ENCODE measurements around the gene PLXDC2.

Gene PLXDC2

GRCh38 chr10:19915816-19916215 lies 99.6 kb downstream of the PLXDC2 start:
- no peak for DNase-seq

DNA sequence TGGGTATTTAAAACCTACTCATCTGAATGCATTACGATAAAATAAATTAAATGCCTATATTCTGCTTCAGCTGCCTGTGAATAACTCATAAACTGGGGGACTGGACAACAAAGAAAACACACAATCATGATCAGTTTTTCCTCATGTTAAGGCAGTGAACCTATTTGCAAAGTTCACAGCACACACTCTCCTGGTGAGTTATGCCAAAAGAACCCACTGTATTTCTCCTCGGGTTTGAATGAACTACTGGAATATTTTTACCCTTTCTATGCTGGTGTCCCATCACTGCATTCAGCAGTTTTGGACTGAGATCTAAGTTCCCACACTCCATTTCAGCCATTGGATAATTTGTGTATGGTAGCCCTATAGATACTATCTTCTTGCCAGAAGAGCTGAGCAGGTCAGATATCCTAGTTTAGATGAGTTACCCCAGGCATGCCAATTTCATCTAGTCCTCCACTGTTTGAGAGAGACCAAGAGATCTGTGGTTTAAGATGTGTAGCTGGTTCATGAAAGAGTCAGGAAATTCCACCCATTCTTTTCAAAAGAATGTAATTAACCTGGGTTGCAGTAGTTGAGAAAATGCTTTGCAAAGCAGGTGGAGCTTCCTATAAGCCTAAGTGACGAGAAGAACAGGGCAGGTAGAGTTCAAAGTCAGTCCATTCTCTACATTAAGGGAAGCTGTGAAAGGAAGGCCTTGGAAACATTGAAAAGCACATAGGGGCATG lies 101.7 kb downstream of the PLXDC2 start:
- DNase-seq = no peak

DNA sequence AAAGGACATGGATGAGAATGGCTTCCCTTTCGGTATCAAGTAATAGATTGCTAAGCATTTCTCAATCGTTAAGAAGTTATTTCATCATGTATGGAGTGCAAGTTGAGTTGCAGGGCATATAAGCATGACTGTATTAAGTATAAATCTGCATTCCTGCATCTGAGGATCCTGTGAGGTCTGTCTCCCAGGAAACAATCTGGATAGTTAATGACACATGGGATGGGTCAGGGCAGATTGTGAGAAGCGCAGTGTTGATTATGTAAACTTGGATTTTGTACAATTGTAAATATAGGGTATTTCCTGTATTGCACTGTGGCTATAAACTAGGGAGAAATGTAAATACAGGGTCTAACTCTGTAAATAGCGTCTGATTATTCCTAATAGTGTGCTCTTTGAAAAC lies 102.6 kb downstream of the PLXDC2 start:
- DNase-seq = no peak

- DNase-seq = no peak
These were observed 103.4 kb downstream of the PLXDC2 start for GRCh38 chr10:19919671-19920070.

DNA sequence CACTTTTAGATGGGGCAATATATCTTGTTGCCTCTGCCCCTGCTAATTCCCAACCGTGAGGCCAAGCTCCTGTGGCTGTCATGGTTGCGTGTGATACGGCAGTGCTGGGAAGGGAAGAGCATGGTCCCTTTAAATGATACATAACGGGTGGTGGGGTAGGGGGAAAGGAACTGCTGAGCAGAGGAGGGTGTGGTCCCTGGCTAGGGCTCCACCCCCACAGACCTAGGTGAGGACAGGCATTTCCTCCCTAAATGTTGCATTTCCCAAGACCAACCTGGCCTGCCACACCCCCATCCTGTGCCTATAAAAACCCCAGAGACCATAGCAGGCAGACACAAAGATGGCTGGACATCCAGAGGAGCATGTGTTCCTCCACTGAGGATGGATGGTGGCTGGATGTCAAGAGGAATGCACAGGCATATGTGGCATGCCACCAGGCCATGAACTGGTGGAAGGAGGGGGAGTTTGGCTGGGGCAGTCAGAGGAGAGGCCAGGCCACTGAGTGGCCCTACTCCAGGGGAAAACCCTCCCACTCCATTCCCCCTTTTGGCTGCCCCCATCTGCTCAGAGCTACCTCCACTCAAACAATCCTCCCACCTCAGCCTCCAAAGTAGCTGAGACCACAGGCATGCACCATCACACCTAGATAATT lies 104.0 kb downstream of the PLXDC2 start:
- no peak for DNase-seq

GRCh38 chr10:19921300-19922140 lies 105.3 kb downstream of the PLXDC2 start:
- DNase-seq = no peak

DNA sequence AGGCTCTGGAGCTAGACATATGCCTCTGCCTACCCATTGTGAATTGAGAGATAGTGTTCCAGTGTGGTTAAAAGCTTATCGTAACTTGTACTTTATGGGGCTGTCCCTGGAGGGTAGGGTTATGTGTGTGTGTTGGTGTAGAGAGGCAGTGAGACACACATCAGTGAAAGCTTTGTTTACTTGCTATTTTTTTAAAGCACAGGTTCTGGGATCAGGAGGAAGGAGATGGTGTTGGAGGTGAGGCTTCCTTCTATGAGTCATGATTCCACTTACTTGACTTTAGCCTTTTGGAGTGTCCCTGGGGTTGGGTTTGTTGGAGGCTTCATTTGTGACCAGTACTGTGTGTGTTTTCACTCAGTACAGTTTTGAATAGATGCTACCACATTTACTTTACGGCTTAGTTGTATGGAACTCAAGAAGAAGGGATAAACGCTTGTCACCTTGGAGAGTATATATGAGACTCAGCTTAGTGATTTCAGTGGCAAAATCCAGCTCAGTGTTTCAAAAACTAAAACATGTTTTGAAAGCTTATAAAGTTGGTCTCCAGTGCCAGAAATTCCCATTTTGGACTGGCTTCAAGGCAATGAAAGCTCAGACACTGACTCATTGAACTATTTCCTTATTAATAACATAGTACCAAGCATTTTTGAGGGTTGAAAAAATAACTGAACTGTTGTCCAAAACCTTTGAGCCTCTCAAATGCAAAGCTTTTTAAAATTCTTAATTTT lies 106.2 kb downstream of the PLXDC2 start:
- no peak for DNase-seq

- DNase-seq = no peak
These were observed 108.8 kb downstream of the PLXDC2 start for GRCh38 chr10:19925064-19925463.

DNA sequence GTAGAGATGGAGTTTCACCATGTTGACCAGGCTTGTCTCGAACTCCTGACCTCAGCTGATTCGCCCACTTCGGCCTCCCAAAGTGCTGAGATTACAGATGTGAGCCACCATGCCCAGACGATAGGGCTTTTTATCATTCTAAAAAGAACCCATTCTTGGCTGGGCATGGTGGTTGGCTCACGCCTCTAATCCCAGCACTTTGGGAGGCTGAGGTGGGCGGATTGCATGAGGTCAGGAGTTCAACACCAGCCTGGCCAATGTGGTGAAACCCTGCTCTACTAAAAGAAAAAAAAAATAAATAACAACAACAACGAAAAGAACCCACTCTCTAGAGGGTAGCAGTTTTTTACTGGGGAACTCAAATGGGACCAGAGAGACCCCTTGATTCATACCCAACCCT lies 112.7 kb downstream of the PLXDC2 start:
- DNase-seq = no peak

GRCh38 chr10:19929506-19930140 lies 113.4 kb downstream of the PLXDC2 start:
- DNase-seq = no peak

- DNase-seq = no peak
These were observed 115.0 kb downstream of the PLXDC2 start for GRCh38 chr10:19930936-19931893.

DNA sequence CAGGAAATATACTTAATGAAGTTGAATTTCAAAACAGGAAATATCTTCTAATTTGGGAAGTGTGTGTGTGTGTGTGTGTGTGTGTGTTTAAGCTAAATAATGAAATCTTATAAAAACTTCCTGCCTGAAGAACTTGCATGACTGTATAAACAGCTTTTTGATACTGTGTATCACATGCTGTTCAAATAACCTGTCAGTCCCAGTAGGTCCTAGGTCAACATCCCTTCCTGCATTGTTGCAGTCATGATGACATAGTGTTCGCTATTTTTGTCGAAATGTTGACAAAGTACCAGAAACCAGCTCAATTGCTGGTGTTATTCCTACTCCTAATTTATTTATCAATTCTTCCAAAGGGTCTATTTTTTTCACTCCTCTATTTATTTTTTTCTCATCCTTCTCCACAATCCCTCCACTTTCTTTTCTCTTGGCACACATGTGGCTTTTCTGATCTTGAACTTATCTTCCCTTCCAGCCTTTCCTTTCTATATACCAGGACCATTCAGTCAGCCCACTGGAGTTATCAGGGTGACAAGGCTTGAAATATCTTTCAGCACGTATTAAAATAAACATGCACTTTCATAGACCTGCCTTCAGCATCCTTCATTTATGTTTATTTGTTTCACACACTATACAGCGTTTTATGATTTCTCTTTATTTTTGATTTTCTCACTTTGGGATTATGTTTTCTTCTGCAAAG lies 115.8 kb downstream of the PLXDC2 start:
- no peak for DNase-seq

DNA sequence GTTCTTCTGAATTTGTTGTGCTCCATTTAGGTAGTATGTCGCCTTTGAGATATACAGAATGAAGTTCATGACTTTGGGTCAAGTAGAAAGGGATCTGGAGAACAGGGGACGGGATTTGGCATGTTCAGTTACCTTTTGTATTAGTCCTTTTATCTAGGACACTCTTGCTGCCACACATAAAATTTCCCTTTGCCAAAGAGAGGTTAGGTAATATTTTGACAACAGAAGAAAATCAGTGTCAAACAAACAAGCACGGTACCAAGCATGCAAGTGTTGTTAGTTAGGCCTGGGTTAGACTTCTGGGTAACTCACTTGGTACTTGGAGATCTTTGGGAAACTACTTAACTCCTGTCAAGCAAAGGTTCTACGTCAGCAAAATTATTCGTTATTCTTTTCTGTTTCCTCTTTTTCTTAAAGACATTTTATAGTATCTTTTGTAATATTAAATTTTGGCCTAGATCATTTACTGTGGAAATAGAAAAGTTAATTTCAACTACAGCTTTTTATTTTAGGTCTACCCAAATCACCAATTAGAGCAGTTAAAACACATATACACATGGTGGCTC lies 116.7 kb downstream of the PLXDC2 start:
- no peak for DNase-seq

GRCh38 chr10:19933772-19934171 lies 117.5 kb downstream of the PLXDC2 start:
- no peak for DNase-seq

DNA sequence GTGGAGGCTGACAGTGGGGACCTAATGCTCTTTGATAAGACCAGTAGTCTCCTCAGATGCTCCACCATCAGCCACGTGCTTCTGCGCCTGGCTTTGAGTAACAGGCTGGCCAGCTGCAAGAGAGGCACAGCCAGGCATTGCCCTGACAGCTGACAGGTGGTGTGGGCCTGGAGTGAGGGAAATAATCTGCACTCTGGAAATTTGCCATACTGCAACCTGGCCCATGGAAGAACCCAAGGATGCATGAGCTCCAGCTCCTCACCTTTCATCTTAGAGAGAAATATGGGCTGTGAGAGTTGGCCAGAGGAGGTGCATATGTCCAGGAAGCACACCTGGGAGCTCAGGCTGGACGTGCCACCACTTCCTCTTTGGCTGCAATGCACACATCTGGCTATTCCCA lies 118.9 kb downstream of the PLXDC2 start:
- DNase-seq = no peak

DNA sequence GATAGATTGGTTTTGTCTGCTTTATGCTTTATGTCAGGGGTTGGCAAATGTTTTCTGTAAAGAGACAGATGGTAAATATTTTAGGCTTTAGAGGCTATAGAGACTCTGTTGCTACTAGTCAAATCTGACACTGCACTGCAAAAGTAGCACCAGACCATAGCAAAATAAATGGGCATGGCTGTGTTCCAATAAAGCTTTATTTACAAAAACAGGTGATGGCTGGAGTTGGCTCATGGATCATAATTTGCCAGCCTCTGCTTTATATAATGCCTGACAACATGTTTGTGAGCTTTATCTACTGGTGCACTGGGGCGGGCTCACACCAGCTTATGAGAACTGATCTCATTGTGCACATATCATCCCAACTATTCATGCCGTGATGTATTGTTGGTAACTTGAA lies 120.1 kb downstream of the PLXDC2 start:
- DNase-seq = no peak

DNA sequence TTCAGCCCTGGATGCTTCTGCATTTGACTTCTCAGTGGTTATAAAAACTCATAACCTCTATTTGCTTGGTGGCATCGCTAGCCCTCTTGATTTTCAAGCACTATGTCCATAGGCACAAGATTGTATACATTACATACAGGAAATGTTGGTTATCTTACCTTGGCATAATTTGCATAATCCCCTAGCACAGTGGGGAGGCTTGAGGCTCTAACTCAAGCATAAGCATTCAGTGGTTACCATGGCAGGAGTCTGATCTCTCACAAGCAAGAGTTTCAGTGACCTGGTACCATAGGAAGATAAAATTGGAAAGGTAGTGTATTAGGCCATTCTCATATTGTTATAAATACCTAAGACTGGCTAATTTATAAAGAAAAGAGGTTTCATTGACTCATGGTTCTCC lies 121.8 kb downstream of the PLXDC2 start:
- no peak for DNase-seq

DNA sequence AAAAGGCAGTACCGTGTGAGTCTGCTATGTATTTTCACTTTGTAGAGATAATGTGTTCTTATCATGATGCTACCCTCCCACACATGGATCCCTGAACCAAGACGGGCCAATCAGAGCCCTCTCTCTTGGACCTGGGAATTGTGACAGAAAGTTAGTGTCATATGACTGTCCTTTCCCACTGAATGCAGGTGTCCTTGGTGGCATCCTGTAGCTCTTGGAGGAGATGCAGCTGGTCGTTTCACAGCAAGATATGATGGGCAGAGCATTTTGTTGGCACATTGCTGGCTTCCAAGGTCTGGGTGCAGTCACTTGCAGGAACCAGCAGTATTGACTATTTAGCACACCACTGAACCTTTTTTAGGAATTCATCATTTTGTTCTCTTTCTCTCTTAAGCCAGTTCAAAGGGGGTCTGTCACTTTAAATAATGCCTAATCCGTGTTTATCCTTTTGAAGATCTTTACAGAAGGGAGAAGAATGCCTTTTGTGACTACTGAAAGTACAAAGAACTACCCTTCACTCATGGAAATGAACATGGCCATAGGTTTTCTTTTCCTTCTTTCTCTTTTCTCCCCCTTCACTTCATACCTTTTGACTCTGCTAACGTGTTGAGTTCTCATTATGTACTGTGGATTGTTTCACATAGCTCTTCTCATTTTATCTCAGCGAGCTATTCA lies 125.1 kb downstream of the PLXDC2 start:
- no peak for DNase-seq

- no peak for DNase-seq
These were observed 128.9 kb downstream of the PLXDC2 start for GRCh38 chr10:19944911-19945663.

Data from NCI-H1694 treated with DMSO at 0.1 percent for 48 hours (cell line).